Ramos (cell line): Measurements from ENCODE around the gene HNRNPLL.
"Not testable (repeated sequence)": the region's sequence is repeated elsewhere in the genome, so short reads cannot be mapped to it uniquely, and the experiment has no call there.

ENCODE experiments used
- in situ Hi-C: fragments of 300-500 bp; cut with MboI; formaldehyde crosslinking; loops from one replicate; pipeline ENCODE4 v1.14.3; 2022; ENCODE audit warnings: low sequenced_read_pairs; ENCODE audit not compliant: unreplicated experiment

HNRNPLL gene

GRCh38 chr2:38602732-38603401, at the start of gene HNRNPLL:
Gene HNRNPLL (minus strand): TSS chr2:38602928. CDS start chr2:38602626, 302 bp downstream.
- in situ Hi-C loops, result no loop called here

GRCh38 chr2:38650717-38651116, 48.0 kb upstream of the HNRNPLL start:
- in situ Hi-C loops, result no loop called here

- in situ Hi-C loops, result no loop called here
Measured at GRCh38 chr2:38650012-38650411, 47.3 kb upstream of the HNRNPLL start.

- in situ Hi-C loops, result no loop called here
Measured at GRCh38 chr2:38649176-38649728, 46.5 kb upstream of the HNRNPLL start.

- in situ Hi-C loops, result no loop called here
Measured at GRCh38 chr2:38648107-38648761, 45.5 kb upstream of the HNRNPLL start.

- in situ Hi-C loops, result not testable (repeated sequence)
Measured at GRCh38 chr2:38643683-38644511, 41.2 kb upstream of the HNRNPLL start.

GRCh38 chr2:38643021-38643671, 40.4 kb upstream of the HNRNPLL start:
- in situ Hi-C loops, result no loop called here

GRCh38 chr2:38642373-38643017, 39.8 kb upstream of the HNRNPLL start:
- in situ Hi-C loops, result not testable (repeated sequence)

- in situ Hi-C loops, result no loop called here
Measured at GRCh38 chr2:38636069-38636468, 33.3 kb upstream of the HNRNPLL start.

GRCh38 chr2:38635139-38635538, 32.4 kb upstream of the HNRNPLL start:
- in situ Hi-C loops, result no loop called here

- in situ Hi-C loops, result no loop called here
Measured at GRCh38 chr2:38634684-38635083, 32.0 kb upstream of the HNRNPLL start.

GRCh38 chr2:38633895-38634294, 31.2 kb upstream of the HNRNPLL start:
- in situ Hi-C loops, result no loop called here

GRCh38 chr2:38632980-38633379, 30.3 kb upstream of the HNRNPLL start:
- in situ Hi-C loops, result no loop called here

GRCh38 chr2:38631976-38632375, 29.2 kb upstream of the HNRNPLL start:
- in situ Hi-C loops, result no loop called here

- in situ Hi-C loops, result no loop called here
Measured at GRCh38 chr2:38629684-38630083, 27.0 kb upstream of the HNRNPLL start.

- in situ Hi-C loops, result no loop called here
Measured at GRCh38 chr2:38627391-38627790, 24.7 kb upstream of the HNRNPLL start.

GRCh38 chr2:38626326-38627035, 23.8 kb upstream of the HNRNPLL start:
- in situ Hi-C loops, result no loop called here

- in situ Hi-C loops, result no loop called here
Measured at GRCh38 chr2:38622210-38622609, 19.5 kb upstream of the HNRNPLL start.

- in situ Hi-C loops, result no loop called here
Measured at GRCh38 chr2:38621018-38621417, 18.3 kb upstream of the HNRNPLL start.
